Breast epithelium (tissue), 4 donors: ENCODE measurements around the gene CAMK2D. TPM values are rescaled to one million over a fixed set of nuclear protein-coding genes. Genes with fewer than 3 reads are reported as not detected.

Experiments
- DNase-seq, 2 donors: peaks; one replicate each; pipeline ENCODE4 v3.0.0-alpha.2; 2019; ENCODE audit warnings: low spot score in 2 of 2
- H3K27ac ChIP-seq, 2 donors: fragments of 200-600 bp; sonication (generic) in 1 of 2; one replicate each; pipeline ENCODE4 v1.5.1; 2016 to 2019; ENCODE audit warnings: mild to moderate bottlenecking in 1 of 2
- H3K27me3 ChIP-seq, 2 donors: fragments of 200-600 bp; sonication (generic) in 1 of 2; one replicate each; pipeline versions ENCODE4 v1.5.1 to v1.6.0; 2017 to 2019; ENCODE audit warnings: control low read depth in 1 of 2, mild to moderate bottlenecking in 1 of 2
- H3K36me3 ChIP-seq: fragments of 200-600 bp; one replicate; pipeline ENCODE4 v1.5.1; 2019
- H3K4me1 ChIP-seq, 2 donors: fragments of 200-600 bp; sonication (generic); one replicate each; pipeline ENCODE4 v1.5.1; 2016 to 2019; ENCODE audit warnings: control low read depth in 1 of 2
- H3K4me3 ChIP-seq, 3 donors: fragments of 200-600 bp; sonication (generic); 1 replicate in 2 of 3; 2 replicates in 1 of 3; pipeline ENCODE4 v1.5.1; 2016 to 2019; ENCODE audit warnings: mild to moderate bottlenecking in 3 of 3, moderate library complexity in 2 of 3
- H3K9me3 ChIP-seq, 2 donors: fragments of 200-600 bp; sonication (generic) in 1 of 2; one replicate each; pipeline ENCODE4 v1.5.1; 2016 to 2019; ENCODE audit warnings: control low read depth in 1 of 2
- CTCF ChIP-seq, 3 donors: fragments of 450-650 bp; IDR thresholded peaks; one replicate each; pipeline ENCODE4 v1.5.1; 2016 to 2017; ENCODE audit warnings: antibody characterized with exemption in 3 of 3, mild to moderate bottlenecking in 3 of 3, moderate library complexity in 3 of 3
- POLR2A ChIP-seq: fragments of 450-650 bp; IDR thresholded peaks from one replicate; pipeline ENCODE4 v1.6.1; 2016; ENCODE audit warnings: antibody characterized with exemption, mild to moderate bottlenecking, moderate library complexity
- POLR2AphosphoS5 ChIP-seq, 3 donors: sonication (generic); formaldehyde crosslinking; IDR thresholded peaks; one replicate each; pipeline ENCODE4 v1.6.1; 2017; ENCODE audit warnings: antibody characterized with exemption in 3 of 3
- intact Hi-C: fragments of 100-400 bp; cut with DNase I; formaldehyde crosslinking; loops from one replicate; pipeline ENCODE4 v1.15.1; 2023; ENCODE audit warnings: low total_unique reads
- total RNA-seq, 3 donors: library from RNA; depleted of rRNA; stranded (reverse); fragments of >200 nt; gene quantifications; one replicate each; pipeline ENCODE4 v1.1.0, GENCODE V29; 2016

CAMK2D gene
- total RNA-seq, 3 donors from 2014 or later, result 47.7 to 62.1 (median 57.7) TPM

GRCh38 chr4:113433116-113433515 is 328.4 kb downstream of the CAMK2D start:
- intact Hi-C loops, result no loop called here
- TF ChIP-seq POLR2AphosphoS5 (IDR thresholded peaks at IDR 0.05) (no peak), POLR2A (no peak), CTCF (IDR thresholded peaks at IDR 0.05) (no peak)
- Histone ChIP-seq H3K4me1 (no peaks in the 10 kb centered on the region), H3K36me3 (no peaks in the 10 kb centered on the region), H3K4me3 (no peak overlapping the region), H3K27me3 (no peaks in the 10 kb centered on the region), H3K27ac (no peak overlapping the region), H3K9me3 (no peaks in the 10 kb centered on the region)
- DNase-seq, result no peak

GRCh38 chr4:113423631-113424030 is 337.9 kb downstream of the CAMK2D start:
- Histone ChIP-seq H3K27me3 (no peaks in the 10 kb centered on the region), H3K27ac (no peak overlapping the region), H3K36me3 (no peaks in the 10 kb centered on the region), H3K4me3 (no peak overlapping the region), H3K4me1 (no peaks in the 10 kb centered on the region), H3K9me3 (no peaks in the 10 kb centered on the region)
- intact Hi-C loops, result no loop called here
- TF ChIP-seq CTCF (IDR thresholded peaks at IDR 0.05), result no peak
- no peak for TF ChIP-seq POLR2AphosphoS5 (IDR thresholded peaks at IDR 0.05)
- TF ChIP-seq POLR2A, result no peak
- DNase-seq, result no peak

GRCh38 chr4:113420938-113421337 is 340.6 kb downstream of the CAMK2D start:
- H3K9me3 ChIP-seq, result no peaks in the 10 kb centered on the region
- TF ChIP-seq CTCF (IDR thresholded peaks at IDR 0.05) (no peak), POLR2A (no peak), POLR2AphosphoS5 (IDR thresholded peaks at IDR 0.05) (no peak)
- DNase-seq, result no peak
- H3K27ac ChIP-seq, result no peak overlapping the region
- H3K36me3 ChIP-seq, result no peaks in the 10 kb centered on the region
- H3K4me3 ChIP-seq, result no peak overlapping the region
- H3K27me3 ChIP-seq, result no peaks in the 10 kb centered on the region
- H3K4me1 ChIP-seq, result no peaks in the 10 kb centered on the region
- intact Hi-C loops, result no loop called here

GRCh38 chr4:113419631-113420030 is 341.9 kb downstream of the CAMK2D start:
- TF ChIP-seq POLR2A (no peak), POLR2AphosphoS5 (IDR thresholded peaks at IDR 0.05) (no peak), CTCF (IDR thresholded peaks at IDR 0.05) (no peak)
- Histone ChIP-seq H3K9me3 (no peaks in the 10 kb centered on the region), H3K4me1 (no peaks in the 10 kb centered on the region), H3K36me3 (no peaks in the 10 kb centered on the region), H3K27ac (no peak overlapping the region), H3K4me3 (no peak overlapping the region), H3K27me3 (no peaks in the 10 kb centered on the region)
- no peak for DNase-seq
- intact Hi-C loops, result no loop called here

- intact Hi-C loops, result no loop called here
- Histone ChIP-seq H3K9me3 (no peaks in the 10 kb centered on the region), H3K27me3 (no peaks in the 10 kb centered on the region), H3K4me3 (no peak overlapping the region), H3K36me3 (no peaks in the 10 kb centered on the region), H3K4me1 (no peaks in the 10 kb centered on the region), H3K27ac (peak overlapping the region in 1 of 2 donors; percentile 25)
- TF ChIP-seq POLR2AphosphoS5 (IDR thresholded peaks at IDR 0.05), result no peak
- TF ChIP-seq CTCF (IDR thresholded peaks at IDR 0.05), result no peak
- TF ChIP-seq POLR2A, result no peak
- DNase-seq, result peak in 1 of 2 donors; percentile 24
Measured at GRCh38 chr4:113411496-113411938, 350.0 kb downstream of the CAMK2D start.
